ENCODE results near the gene TNFAIP8. TPM values are rescaled to one million over a fixed set of nuclear protein-coding genes. Genes with fewer than 3 reads are reported as not detected.
"Not testable (repeated sequence)": the region's sequence is repeated elsewhere in the genome, so short reads cannot be mapped to it uniquely, and the experiment has no call there.

TNFAIP8 gene
- total RNA-seq, 1 donor from 2014 or later = 34.4 TPM

DNA sequence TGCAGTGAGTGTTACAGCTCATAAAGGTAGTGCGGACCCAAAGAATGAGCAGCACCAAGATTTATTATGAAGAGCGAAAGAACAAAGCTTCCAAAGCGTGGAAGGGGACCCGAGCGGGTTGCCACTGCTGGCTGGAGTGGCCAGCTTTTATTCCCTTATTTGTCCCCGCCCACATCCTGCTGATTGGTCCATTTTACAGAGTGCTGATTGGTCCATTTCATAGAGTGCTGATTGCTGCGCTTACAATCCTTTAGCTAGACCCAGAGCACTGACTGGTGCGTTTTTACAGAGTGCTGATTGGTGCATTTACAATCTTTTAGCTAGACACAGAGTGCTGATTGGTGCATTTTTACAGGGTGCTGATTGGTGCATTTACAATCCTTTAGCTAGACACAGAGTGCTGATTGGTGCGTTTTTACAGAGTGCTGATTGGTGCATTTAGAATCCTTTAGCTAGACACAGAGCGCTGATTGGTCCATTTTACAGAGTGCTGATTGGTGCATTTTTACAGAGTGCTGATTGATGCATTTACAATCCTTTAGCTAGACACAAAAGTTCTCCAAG, 76.9 kb downstream of the TNFAIP8 start:
- intact Hi-C loops (cut with DNase I); H3K9me3 ChIP-seq; H3K36me3 ChIP-seq; H3K4me3 ChIP-seq; H3K27ac ChIP-seq; DNase-seq (ENCODE audit: extremely low spot score in 2 of 2); H3K27me3 ChIP-seq; H3K4me1 ChIP-seq: not testable (repeated sequence)

DNA sequence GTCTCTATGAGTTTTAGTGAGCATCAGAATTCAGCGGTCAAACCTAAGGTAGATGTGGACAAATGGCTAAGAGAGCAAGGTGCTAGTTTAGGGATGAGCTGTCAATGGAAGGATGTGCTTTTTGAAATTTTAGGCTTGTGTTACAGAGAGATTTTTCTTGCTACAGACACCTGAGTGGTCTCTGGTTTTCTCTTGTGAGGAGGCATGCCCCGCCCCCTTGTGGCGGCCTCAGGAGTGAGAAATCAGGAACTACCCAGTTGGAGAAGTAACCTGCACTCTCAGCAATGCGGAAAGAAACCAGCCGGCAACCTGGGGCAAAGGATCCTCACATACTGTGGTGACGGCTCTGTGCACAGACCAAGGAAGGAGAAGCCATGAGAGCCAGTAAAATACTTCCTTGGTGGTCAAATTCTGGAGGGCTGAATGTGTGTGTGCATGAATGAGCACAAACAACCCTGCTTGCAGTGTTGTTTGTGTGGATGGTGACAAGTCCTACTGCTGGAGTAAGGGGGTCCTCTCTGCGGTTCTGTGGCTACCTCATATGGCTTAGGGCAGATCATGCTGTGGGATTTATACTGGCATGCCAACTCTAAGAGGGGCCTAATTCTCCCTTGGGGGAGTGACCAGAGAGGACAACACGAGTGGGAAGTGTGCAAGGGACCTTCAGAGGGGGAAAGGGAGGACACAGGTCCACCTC, 79.8 kb downstream of the TNFAIP8 start:
- no peak overlapping the region for H3K4me3 ChIP-seq
- no peak overlapping the region for H3K27ac ChIP-seq
- H3K27me3 ChIP-seq = no peaks in the 10 kb centered on the region
- DNase-seq (ENCODE audit: extremely low spot score in 2 of 2) = no peak
- H3K4me1 ChIP-seq = no peaks in the 10 kb centered on the region
- intact Hi-C loops (cut with DNase I) = no loop called here
- H3K36me3 ChIP-seq = no peaks in the 10 kb centered on the region
- no peak for TF ChIP-seq POLR2AphosphoS5 (IDR thresholded peaks at IDR 0.05; ENCODE audit: insufficient read depth in 1 of 2, low read depth in 1 of 2)
- TF ChIP-seq CTCF (IDR thresholded peaks at IDR 0.05) = peak in 1 of 3 experiments; percentile 11
- H3K9me3 ChIP-seq = no peaks in the 10 kb centered on the region

DNA sequence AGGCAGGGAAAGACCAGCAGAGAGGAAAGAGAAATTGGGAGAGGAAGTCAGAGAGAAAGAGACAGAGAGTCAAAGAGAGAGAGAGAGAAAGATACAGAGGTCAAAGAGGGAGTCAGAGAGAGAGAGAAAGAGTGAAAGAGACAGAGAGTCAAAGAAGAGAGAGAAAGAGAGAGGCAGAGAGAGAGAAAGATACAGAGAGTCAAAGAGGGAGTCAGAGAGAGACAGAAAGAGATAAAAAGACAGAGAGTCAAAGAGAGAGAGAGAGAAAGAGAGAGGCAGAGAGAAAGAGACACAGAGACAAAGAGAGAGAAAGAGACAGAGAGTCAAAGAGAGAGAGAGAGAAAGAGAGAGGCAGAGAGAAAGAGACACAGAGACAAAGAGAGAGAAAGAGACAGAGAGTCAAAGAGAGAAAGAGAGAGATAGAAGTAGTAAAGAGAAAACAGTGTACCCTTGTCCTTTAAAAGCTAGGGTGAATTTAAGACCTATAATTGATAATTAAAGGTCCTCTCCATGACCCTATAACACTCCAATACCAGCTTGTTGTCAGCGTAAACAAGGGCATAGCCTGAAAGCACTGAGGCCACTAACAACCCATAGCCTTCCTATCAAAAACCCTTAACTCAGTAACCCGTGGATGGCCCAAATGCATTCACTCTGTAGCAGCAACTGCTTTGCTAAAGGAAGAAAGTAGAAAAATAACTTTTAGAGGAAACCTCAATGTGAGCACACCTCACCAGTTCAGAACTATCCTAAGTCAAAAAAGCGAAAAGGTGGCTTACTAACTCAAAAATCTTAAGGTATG, 82.2 kb downstream of the TNFAIP8 start:
- H3K4me1 ChIP-seq; intact Hi-C loops (cut with DNase I); H3K36me3 ChIP-seq; H3K4me3 ChIP-seq; DNase-seq (ENCODE audit: extremely low spot score in 2 of 2); H3K27me3 ChIP-seq; H3K27ac ChIP-seq; H3K9me3 ChIP-seq: not testable (repeated sequence)

DNA sequence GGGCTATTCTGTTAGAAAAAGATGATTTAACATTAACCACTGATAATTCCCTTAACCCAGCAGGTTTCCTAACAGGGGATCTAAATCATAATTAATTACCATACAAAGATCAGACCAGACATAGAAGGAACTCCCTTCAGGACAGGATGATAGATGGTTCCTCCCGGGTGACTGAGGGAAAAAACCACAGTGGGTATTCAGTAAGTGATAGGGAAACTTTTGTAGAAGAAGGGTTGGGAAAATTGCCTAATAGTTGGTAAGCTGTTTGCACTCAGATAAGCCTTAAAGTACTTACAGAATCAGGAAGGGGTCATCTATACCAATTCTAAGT, 82.7 kb downstream of the TNFAIP8 start:
- H3K4me3 ChIP-seq; H3K9me3 ChIP-seq; H3K4me1 ChIP-seq; H3K27ac ChIP-seq; intact Hi-C loops (cut with DNase I); H3K27me3 ChIP-seq; DNase-seq (ENCODE audit: extremely low spot score in 2 of 2); H3K36me3 ChIP-seq: not testable (repeated sequence)

- Histone ChIP-seq H3K27ac (no peak overlapping the region), H3K4me1 (no peaks in the 10 kb centered on the region), H3K27me3 (no peaks in the 10 kb centered on the region), H3K9me3 (no peaks in the 10 kb centered on the region), H3K4me3 (no peak overlapping the region), H3K36me3 (no peaks in the 10 kb centered on the region)
- no peak for DNase-seq (ENCODE audit: extremely low spot score in 2 of 2)
- intact Hi-C loops (cut with DNase I) = no loop called here
- TF ChIP-seq CTCF (IDR thresholded peaks at IDR 0.05) (no peak), POLR2AphosphoS5 (IDR thresholded peaks at IDR 0.05; ENCODE audit: insufficient read depth in 1 of 2, low read depth in 1 of 2) (no peak), POLR2A (IDR thresholded peaks at IDR 0.05) (no peak)
Measured at GRCh38 chr5:119439140-119439631, 83.4 kb downstream of the TNFAIP8 start.

GRCh38 chr5:119439632-119440031, 83.8 kb downstream of the TNFAIP8 start:
- H3K27me3 ChIP-seq; H3K27ac ChIP-seq; DNase-seq (ENCODE audit: extremely low spot score in 2 of 2); H3K4me1 ChIP-seq; H3K9me3 ChIP-seq; H3K4me3 ChIP-seq; intact Hi-C loops (cut with DNase I); H3K36me3 ChIP-seq: not testable (repeated sequence)

GRCh38 chr5:119444643-119445042, 88.8 kb downstream of the TNFAIP8 start:
- DNase-seq (ENCODE audit: extremely low spot score in 2 of 2); intact Hi-C loops (cut with DNase I); H3K27ac ChIP-seq: not testable (repeated sequence)

More at GRCh38 chr5:119444643-119445042, 88.8 kb downstream of the TNFAIP8 start:
- not testable (repeated sequence) for H3K27me3 ChIP-seq, H3K4me3 ChIP-seq, H3K9me3 ChIP-seq, H3K36me3 ChIP-seq, H3K4me1 ChIP-seq

Measured in vagina (tissue), 2 donors.